NCI-H2107 treated with DMSO at 0.1 percent for 48 hours (cell line): ENCODE data around the gene COPS7B.

Experiments used
- DNase-seq: peaks from one replicate; lab custom pipeline; 2025; ENCODE audit not compliant: unreplicated experiment; lab: John Stamatoyannopoulos, UW

COPS7B gene

DNA sequence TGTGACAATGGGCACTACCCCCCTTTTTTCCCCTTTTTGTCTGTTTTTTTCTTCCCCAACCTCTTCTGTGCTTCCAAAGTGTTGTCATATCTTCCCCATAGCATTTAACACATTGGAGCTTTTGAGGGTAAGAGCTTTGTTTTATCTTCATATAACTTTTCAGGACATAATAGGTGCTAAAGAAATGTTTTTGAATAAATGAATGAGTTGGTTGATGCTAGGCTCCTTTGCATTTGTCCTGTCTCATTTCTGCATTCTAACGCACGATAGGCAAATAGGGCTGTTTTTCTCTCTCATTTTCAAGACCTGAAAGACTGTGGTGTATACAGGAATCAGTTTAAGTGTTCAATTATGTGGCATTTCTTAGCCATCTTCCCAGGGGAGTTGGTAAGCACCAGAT is 832 bp upstream of the COPS7B start:
- DNase-seq, result no peak

DNA sequence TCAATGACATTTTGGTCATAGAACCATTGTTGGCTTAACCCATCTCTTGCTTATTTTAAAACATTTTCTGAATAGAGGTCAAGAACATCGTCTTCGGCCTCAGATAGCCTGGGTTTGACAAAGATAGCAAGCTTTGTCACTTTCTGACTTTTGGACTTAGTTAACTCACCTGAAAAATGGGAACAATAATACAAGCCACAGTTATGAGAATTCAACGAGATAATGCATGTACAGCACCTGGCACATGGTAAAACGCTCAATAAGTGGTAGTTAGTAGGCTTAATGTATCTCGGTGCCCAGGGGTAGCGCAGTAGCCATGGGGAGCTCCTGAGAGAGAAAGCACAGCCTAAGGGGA is 446 bp upstream of the COPS7B start:
- no peak for DNase-seq

DNA sequence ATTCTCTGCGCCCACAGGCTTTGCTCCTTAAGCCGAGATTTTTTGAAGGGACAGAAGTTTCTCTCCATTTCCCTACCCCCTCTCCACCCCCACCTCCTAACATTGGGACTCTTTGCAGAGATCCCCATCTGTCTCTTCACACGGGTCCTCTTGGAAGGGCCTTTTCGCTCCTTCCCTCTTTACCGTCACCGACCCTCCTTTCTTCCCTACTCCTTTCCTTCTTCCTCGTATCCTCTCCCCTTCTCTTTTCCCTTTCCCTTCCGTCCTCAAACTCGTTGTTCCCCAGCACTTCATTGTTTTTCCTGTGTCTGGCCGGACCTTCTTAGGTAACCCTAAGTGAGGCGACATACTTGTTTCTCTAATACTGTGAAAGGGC is 660 bp downstream of the COPS7B start:
- DNase-seq, result no peak

DNA sequence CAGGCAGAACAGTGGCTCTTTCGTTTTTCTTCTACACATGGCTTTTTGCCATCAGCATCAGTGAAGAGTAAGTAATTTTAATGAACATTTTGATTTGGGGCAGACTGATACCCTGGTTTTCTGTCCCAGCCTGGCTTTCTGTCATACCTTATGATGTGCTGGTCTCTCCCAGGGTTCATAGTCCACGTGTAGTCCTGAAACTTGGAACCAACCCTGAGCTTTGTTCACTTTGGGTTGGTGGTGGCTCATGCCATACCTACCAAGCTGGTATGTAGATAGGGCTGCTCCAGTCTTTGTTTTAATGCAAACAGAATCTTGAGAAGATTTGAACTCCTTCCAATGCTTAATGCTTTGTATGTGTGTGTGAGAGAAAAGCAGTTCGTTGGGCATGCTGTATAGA is 4.9 kb downstream of the COPS7B start:
- no peak for DNase-seq

DNA sequence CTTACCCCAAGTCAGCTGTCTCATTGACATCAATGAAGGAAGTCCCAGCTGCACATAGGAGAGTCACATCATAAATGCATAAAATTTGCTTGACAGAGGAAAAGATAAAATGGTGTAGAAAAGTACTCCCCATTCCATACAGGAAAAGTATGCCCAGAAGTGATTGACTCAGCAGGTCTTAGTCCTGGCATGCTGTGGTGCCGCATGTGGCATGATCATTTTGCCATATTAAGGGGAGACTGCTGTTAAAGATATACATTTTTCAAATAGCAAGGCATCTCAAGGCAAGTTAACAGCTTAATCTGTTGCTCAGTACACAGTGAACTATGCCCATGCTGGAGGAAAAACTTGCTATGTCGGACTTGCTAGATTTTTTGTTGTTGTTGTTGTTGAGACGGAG is 8.1 kb downstream of the COPS7B start:
- DNase-seq, result no peak

DNA sequence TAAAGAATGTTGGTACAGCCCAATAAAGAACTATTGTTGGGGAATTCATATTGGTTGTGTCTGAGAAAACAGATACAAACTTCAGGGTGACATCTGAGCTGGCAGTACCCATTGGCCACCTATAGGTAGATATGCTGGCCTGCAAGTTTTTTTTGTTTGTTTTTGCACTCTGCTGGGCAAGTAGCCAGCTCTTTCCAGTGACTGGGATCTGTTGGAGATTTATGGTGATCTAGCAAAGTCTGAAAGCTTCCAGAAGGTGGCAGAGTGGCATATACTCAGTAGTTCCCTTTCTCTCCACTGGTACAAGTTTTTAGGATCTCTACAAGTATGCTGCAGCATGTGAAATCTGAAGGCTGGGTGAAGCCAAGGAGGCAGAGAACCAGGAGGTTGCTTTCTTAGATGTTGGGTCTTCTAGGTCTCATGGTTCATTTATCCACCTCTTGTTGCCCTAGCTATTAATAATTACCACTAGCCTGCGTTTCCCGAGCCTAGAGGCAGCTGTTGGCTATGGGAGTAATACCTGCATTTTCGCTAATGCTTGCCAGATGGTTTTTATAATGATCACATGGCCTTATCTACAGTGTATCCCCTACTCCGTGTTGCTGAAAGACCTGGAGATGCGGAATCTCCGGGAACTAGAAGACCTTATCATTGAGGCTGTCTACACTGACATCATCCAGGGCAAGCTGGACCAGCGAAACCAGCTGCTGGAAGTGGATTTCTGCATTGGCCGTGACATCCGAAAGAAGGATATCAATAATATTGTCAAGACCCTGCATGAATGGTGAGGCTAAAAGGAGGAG is 9.5 kb downstream of the COPS7B start:
- no peak for DNase-seq

DNA sequence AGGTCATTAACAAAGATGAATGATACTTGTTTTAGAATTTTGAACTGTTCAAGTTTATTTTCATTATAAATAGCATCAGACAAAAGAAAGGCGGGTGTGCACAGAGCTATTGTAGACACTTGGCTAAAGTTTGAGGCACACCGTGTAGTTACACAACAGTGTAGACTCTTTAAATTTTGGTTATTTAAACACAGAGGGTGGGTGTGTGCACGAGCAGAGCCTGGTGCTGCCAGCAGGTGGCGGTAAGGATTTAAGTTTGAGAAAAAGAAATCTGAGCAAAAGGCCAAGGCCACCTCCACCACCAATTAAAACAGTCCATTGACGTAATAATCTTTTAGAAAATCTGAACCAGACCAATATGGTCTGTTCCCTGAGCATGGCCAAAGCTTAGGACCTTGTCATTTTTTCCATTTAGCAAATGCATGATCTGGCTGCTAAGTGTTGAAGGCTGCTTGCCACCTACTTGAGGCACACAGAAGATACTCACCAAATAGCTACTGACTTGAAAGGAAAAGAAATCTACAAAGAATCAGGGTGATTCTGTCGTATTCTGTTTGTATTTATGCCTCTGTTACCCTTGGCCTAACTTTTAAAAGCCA is 14.3 kb downstream of the COPS7B start:
- DNase-seq, result no peak

DNA sequence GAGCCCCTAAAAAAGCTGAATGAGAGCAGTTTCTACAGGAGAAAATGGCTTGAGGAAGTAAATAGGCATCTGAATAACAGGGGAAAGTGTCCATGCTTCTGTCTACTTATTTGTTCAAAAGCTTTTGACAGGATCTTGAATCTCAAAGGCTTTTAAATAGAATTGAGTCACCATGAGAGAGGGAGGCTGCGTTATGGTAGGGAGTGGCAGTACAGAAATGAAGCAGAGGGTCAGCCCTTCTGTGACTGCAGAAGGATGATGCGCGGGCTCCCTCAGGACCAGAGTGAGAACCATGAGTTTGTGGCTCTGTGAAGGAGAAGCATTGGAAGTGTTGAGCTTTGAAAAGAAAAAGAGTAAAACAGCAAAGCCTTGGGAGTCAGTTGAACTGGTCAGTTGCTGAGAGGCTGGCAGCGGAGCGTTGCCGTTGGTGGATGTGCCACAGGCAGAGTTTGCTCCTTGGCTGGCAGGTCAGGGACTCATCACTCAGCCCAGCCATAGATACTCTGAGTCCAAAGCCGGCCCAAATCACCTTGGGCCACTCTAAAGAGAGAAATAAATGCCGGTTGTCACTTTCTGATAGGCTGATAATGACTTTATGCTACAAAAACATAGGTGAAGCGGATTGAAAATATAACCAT is 17.4 kb downstream of the COPS7B start:
- DNase-seq, result no peak

DNA sequence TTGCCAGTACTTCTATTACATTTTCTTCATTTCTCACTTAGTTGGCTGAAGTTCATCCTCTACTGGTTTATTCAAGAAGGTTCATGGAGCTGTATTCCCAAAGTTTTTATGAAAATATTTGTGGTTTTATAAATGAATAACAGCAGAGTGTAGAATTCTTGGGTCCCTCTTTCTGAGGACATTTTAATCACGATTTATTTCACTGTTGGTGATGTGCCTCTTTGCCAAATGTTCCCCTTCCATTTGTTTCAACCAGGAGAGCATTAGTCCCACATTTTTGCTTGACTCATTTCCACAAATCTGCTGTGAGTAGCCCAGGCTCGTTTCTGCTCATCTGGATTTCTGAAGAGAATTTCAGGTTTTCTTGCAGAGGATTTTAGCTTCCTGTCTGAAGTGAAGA is 20.8 kb downstream of the COPS7B start:
- no peak for DNase-seq

DNA sequence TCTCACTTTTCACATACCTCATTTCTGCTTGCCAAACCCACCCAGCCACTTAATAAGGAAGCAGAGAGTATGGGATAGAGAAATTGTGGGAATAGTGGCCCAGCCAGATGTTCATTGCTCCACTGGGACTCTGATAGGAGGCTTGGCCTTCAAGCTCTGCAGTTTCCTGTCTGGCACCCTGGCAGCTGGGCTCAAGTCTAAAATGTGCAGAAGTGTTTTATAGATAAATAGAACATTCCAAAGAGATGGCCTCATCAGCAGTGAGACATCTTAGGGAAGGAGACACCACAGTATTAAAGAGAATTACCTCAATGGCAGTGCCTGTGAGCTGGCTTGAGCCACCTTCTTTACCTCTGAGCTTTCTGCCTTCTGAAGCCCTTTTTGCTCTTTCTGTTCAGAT is 24.7 kb downstream of the COPS7B start:
- DNase-seq, result no peak

DNA sequence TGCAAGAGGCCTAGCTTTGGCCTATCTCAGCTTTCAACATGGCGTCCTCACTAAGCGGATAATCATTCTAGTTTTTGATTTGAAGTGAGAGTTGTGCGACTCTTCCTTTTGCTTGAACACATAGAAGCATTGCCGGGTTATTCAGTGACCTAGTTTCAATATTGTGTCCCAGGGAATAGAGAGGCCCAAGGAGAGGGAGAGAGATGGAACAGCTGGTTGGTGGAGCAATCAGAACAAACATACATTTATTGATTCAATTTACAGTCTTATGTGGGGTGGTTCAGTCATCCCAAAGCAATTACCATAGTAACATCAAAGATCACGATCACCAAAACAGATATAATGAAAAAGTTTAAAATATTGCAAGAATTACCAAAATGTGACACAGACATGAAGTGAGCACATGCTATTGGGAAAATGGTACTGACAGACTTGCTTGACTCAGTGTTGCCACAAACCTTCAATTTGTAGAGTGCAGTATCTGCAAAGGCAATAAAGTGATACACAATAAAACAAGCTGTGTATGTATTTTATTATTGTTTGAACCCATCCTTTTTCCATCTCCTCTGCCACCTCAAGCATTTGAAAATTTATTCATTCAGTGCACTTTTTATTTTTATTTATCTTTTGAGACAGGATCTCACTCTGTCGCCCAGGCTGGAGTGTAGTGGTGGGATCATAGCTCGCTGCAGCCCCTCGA is 30.2 kb downstream of the COPS7B start:
- DNase-seq, result no peak

DNA sequence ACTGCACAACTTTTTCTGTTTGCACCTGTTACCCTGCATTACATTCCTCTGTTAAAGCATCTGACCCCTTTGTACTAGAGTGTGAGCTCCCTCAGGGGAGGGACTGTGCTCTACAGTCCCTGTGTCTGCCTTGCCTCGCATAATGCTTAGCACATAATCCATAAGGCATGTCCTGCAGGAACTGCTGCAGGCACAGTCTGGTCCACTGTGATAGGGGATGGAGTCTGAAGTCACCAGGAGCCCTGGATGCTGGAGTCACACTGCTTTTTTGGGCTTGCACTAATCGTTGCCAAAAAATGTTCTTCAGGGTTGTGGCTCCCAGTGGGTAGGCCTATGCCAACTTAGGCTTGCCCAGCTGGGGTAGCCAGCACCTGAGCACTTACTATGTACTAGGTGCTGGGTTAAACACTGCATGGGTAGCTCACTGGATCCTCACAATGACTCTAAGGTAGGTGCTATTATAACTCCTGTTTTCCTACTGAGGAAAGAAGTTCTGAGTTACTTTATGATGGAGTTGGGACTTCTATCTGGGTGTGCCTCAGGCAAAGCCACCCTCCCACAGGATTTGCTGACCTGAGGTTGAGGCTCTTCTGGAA is 33.3 kb downstream of the COPS7B start:
- no peak for DNase-seq

DNA sequence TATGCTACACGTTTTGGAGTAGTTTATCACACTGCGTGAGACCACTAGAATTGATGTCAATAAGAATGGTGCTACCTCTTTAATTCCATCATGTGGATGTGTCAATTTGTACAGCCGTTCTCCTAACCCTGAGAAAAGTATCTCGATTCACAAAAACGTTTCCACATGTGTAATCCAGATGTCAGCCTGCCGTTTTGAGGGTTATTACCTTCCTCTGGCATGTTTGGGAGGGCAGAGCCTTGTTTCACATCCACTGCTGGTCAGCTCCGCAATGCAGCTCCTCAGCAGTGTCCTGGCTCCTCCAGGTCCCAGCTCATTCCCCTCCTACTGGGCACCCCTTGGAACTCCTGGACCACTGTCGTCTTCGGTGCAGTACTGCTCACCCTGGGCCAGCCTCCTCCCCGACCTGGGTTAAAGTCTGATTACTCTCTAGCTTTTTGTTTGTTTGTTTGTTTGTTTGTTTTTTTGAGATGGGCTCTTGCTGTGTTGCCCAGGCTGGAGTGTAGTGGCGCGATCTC is 34.6 kb downstream of the COPS7B start:
- DNase-seq, result no peak

DNA sequence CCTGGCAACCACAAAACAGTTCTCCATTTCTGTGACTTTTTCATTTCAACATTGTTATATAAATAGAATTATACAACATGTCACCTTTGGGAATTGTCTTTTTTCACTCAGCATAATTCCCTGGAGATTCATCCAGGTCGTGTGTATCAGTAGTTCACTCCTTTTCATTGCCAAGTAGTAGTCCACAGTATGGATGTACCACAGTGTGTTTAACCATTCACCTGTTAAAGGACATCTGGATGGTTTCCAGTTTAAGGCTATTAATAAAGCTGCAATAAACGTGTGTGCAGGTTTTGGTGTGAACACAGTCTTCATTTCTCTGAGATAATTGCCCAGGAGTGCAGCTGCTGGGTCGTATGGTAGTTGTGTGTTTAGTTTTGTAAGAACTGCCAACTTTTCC is 35.7 kb downstream of the COPS7B start:
- no peak for DNase-seq

DNA sequence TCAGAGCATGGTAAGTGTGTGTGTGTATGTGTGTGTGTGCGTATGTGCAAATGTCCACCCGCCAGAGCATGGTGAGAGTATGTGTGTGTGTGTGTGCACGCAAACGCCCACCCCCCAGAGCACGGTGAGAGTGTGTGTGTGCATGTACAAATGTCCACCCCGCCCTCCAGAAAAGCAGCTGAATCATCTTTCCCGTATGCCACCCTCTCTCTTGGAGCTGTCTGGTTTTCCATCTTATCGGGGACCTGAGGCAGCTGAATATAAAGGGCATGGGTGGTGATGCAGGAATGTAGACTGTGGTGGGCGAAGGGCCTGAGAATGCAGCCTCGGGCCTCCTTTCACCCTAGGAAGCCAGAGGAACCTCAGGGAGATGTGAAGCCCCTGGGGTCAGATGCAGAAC is 66.9 kb downstream of the COPS7B start:
- DNase-seq, result no peak

DNA sequence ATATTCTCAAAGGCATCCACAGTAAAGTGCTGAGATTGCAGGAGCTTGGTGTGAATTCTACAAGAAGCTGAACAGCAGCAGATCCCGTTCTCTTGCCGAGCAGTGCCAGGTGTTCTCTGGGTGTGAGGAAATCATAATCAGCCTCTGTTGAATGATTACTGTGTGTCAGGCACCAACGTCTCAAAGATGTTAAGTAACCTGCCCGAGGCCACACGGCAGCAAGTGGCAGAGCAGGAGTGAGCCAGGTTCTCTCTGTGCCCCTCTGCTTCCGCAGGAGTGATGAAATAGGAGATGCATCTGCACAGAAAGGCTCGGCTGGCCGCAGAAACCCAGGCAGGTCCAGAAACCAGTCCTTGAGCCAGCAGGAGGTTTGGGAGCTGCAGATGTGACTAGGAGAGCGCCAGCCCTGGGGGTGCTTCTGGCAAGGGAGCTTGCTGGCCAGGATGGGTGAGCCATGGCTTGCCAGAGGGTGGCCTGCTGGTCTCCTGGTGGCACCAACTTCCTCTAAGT is 68.4 kb downstream of the COPS7B start:
- peak; percentile 44 for DNase-seq

DNA sequence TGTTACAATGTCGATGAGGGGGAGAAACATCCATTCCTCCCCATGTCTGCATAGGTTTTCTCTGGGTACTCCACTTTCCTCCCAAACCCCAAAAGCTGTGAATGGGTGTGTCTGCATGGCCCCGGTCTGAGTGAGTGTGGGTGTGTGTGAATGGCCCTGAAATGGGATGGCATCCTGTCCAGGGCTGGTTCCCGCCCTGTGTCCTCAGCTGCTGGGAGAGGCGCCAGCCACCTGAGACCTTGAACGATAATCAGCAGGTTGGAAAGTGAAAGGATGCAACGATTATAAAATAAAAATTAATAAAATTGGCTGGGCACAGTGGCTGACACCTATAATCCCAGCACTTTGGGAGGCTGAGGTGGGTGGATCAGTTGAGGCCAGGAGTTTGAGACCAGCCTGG is 70.7 kb downstream of the COPS7B start:
- no peak for DNase-seq
